GM21381 (cell line): Measurements from ENCODE around the gene FSTL1.

Experiments used
- ATAC-seq: cut with Tn5 transposase; IDR thresholded peaks from one replicate; pipeline ENCODE4 v1.9.1; 2021; ENCODE audit warnings: mild to moderate bottlenecking, moderate library complexity; ENCODE audit not compliant: unreplicated experiment

Gene FSTL1, protein sequence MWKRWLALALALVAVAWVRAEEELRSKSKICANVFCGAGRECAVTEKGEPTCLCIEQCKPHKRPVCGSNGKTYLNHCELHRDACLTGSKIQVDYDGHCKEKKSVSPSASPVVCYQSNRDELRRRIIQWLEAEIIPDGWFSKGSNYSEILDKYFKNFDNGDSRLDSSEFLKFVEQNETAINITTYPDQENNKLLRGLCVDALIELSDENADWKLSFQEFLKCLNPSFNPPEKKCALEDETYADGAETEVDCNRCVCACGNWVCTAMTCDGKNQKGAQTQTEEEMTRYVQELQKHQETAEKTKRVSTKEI

DNA sequence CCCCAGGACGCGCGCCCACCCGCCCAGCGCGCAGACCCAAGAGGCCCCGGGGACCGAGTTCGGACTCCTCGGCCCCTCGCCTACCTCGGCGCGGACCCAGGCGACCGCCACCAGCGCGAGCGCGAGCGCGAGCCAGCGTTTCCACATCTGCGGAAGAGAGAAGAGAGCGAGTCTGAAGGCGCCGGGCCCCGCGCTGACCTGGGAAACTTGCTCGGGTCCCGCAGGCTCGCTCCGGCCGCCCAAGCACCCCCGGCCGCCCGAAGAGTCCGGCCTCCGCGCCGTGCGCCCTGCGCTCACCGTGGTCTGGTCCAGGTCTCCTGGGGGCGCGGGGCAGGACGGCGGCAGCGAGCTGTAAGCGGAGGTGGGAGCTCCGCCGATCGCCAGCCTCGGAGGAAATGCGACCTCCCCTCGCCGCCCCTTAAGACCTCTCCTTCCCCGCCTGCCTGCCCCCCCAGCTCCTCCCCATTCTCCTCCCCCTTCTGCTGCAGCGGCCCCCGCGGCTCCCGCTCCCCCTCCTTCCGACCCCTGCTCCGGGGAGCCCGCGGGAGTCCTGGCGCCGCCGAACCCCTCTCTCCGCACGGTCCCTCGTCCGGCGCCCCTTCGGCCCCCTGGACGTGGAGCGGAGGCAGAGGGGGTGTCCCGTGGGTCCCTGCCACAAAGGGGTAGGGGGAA lies at the start of gene FSTL1:
TSS of gene FSTL1 (minus strand) at position 393 of the 672 bp plus-strand sequence. CDS start at position 147, 246 bp downstream.
- ATAC-seq = no peak

DNA sequence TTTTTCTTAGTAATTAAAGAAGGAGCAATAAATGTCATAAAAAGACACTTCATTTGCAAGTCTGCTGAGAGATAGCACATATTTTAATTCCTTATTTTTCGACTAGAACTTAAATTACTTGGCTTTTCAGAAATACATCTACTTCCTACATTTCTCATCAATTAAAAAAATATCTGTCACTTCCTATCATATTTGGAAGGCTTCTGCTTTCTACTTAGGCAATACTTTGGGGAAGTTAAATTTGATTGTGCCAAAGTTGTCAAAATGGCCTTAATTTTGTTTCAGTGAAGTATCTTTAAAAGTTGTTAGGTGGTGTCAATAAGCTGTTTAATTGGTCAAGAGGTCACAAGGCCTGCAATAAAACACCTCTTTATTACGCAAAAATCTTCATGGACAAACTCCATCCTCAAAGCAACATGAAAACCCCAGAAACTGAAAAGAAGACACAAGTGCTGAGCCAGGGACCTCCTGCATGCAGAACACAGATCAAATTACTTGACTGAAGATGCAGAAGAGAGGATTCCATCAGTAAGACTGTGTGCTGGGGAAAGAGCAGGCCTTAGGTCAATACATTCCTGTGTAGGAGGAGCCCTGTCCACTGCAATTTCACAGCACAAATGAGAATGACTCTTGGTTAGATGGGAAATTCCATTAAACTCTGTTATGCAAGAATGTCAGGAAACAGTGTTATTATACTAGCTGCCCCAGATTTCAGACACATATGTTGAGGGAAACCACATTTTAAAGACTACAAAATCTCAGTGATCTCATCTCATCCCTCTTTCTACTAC lies 48.0 kb upstream of the FSTL1 start:
- ATAC-seq = no peak

DNA sequence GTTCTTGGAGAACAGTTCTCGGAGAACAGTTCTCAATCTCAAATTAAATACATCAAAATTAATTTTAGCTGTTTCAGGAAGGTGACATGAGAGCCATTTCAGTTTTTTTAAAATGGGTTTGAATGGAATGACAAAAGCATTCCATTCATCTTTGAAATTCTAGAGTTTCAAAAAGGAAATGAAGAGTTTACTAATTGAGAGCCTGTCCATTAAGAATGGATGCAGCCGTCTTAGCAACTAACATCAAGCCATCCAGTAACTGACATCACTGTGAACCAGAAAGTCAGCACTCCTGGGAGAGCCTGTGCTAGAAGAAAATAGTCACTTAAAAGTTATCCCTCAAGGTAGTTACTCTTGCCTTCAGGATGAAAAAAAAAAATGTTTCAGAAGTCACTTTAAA lies 47.0 kb upstream of the FSTL1 start:
- ATAC-seq = no peak

DNA sequence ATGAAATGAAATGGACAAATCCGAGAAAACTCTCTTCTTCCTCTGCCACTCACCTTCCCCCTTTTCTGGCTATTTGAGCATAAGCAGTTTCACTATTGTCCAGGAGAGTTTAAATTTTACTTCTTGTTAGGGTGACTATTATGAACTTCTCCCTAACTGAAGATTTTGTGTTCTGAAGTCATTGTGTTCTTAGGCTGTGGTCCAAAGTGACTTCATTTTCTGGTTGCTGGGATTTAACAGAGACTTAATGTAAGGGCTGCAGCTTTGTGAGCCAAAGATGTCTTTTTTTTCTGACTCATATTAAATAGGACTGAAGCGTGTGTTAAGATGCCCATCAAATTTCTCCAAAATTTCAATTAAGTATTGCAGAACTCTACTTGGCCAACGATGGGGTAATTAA lies 46.5 kb upstream of the FSTL1 start:
- no peak for ATAC-seq

DNA sequence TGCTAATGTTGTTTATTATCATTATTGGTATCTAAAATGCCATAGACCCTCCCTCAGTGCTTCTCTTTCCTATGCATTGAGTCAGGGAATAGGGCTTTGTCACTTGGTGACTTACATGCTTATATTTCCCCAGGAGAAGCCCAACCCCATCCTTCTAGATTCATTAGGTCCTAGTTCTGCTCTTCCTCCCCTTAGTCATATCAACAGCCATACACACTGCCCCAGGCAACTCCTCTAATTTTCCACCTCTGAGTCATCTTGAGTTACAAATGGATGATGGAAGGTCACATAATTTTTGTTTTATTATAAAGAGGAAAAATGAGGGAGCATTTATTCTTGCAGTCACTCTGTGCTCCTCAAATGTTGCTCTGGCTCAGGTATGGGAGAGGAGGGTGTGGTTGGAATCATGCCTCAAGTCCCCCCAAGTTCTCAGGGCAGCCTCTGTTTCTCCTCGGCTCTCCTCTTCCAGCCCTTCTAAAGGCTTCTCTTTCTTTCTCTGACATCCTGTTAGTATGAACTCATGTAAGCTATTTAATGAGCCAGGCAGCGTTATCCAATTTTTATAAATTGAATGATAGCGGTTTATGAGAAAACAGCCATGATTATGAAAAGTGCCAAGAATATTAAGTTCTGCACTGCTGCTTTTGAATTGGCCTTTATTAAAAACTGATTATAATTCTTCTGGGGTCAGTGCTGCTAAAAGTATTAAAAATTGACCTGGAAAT lies 45.6 kb upstream of the FSTL1 start:
- ATAC-seq = no peak

DNA sequence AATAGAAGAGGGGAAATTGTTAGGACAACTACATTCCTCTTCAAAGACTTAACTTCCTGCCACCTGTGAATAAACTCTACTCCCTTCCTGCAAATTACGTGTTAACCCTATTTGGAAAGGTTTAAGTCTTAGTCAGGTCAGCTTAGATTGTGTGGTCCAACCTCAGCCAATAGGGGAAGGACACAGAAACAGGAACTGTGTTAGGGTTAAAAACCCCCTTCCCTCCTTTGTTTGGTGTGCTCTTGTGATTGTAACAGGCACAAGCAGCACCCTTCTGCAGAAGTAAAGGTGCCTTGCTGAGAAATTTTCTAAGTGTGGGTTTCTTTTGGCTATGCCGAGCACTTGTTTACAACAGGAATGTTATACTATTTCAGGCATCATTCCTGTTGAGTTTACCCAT lies 45.0 kb upstream of the FSTL1 start:
- ATAC-seq = no peak

DNA sequence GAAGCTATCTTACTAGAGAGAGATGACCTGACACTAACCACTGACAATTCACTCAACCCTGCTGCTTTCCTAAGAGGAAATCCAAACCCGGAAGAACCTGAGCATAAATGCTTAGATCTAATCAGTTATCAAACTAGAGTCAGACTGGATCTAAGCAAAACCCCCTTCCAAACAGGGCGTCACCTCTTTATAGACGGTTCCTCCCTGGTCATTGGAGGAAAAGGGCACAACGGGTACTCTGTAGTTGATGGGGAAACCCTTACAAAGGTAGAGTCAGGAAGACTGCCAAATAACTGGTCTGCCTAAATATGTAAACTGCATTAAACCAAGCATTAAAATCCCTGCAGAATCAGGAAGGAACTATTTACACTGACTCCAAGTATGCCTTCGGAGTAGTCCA lies 41.3 kb upstream of the FSTL1 start:
- ATAC-seq = no peak

DNA sequence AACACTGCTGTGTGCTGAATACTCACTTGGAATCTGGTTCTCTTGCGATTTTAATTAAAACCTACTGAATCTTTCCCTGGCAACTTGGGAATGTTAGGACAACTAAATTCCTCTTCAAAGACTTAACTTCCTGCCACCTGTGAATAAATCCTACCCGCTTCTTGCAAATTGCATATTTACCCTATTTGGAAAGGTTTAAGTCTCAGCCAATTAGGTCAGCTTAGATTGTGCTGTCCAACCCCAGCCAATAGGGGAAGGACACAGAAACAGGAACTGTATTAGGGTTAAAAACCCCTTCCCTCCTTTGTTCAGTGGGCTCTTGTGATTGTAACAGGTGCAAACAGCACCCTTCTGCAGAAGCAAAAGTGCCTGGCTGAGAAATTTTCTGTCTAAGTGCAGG lies 38.6 kb upstream of the FSTL1 start:
- no peak for ATAC-seq

DNA sequence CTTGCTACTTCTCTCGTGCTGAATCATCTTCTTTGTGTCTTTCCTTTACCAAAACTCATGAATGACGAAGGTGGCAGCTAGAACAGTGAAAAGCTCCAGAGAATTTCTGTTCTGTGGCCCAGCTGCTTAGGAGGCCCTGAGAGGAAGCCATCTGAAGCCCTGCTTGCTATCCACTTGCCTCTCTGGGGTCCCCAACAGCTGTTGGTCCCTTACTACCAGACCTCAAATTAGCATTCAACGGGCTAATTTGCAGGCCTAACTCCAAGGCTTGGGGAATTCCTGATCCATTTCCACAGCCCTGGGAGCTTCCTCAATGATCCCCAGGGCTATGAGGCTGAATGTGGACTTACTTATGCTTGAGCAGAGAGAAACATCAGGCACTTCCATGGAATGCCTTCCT lies 37.5 kb upstream of the FSTL1 start:
- ATAC-seq = no peak

DNA sequence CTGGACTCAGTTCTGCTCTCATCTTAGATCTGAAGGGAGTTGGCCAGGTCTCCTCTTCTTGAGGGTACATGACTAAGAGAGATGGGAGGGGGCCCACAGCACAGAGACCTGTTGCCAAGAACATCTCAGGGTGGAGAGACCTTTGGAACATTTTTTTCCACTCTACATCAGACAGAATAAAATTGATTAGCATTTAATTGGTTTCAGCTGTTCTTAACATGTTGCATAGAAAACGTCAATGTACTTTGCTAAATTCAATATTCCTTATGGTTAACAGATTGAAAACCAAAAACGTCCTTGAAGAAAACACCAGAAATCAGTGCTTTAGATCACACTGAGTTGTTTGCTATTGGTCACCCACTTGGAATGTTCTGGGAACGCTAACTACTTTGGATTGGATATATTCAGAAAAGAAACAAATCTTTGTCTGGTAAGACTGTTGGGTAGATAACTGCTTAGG lies 36.4 kb upstream of the FSTL1 start:
- ATAC-seq = no peak

DNA sequence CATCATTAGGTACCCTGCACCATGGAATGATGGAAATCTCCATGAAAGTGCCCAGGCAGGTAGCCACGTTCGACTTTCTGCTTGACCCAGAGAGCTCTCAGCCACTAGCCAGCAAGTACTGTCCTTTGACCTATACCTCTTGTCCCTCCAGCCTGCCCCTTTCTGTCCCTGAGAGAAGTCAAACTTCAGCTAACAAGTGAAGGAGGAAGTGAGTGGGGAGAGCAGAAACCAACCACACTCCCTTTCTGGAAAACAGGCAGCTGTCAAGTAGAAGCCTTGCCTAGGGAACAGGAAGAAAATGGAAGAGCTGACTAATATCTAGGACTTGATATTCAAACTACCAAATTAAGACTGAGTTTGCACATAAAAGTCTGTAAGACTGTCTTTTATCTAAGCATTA lies 30.3 kb upstream of the FSTL1 start:
- no peak for ATAC-seq

DNA sequence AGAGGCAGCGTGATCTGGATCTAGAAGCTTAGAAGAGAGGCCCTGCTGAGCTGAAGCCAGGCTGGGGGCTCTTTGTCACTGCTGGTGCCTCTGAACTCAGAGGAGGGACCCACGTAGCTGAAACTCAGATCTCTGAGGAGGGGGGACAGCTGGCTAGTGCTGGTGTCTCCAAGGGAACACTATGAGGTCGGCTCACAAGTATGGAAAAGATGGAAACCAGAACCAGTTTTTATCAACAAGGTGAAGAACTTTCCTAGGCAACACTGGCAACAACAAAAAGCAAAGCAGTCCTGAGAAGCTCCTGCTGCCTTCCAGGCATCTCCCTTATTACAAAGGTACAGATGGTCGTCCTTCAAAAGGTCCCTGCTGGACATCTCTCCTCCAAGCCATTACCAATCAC lies 27.0 kb upstream of the FSTL1 start:
- ATAC-seq = no peak

DNA sequence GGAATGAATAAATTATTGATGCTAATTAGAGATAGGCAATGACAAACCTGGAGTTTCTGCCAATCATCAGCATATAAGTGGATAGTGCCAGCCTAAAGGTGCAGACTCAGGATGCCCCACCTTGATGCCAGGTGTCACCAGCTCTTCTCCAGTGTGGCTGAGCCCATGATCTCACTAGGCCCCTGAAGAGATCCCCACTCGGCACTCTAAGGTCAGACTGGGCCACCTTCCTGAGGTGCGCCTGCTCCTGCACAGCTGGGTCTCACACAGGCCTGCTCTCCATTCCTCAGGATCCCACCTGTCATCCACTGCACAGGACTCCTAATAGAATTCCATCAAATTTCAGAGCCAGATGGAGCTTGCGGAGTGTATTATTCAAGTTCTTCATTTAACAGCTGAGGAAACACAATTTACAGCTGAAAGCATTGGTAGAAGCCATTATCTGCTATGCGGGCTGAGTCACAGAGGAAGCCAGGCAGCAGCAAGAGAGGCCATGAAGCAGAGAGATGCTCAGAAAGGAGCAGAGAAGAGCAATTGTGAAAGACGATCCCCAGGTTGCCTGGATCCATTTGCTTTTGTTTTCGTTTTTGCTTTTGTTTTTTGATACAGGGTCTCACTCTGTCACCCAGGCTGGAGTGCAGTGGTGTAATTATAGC lies 25.1 kb upstream of the FSTL1 start:
- ATAC-seq = no peak

DNA sequence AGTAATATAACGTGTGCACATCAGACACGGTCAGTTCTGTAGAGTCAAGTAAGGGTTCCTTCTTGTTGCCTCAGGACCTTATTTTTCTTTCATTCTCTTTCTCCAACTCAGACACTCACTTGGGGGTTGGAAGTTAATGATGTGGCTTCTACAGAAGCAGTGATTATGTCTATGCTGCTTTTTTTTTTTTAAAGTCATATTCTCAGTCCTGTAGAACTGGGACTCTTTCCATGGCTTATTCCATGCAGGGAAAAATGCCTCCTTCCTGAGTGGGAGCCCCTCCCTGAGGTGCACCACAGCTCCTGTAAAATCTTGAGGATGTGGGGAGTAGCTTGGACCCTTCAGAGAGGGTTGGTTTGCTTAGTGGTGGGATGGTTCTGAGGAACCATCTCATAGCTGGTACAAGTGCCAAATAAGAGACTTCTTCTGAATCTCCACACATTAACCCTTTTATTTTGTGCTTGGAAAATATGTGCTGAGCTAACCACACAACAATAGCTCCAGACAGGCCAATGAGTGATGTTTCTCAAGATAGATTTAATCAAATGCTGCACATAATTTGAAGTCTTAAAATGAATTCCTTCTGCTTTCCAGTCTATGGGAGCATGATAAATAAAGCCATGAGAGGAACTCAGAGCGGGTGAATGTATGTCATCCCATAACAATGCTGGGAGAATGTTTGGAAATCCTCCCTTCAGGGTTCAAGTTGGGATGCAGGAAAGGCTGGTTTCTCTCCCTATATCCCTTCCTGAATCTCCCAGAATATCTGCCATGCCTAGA lies 23.3 kb upstream of the FSTL1 start:
- no peak for ATAC-seq

DNA sequence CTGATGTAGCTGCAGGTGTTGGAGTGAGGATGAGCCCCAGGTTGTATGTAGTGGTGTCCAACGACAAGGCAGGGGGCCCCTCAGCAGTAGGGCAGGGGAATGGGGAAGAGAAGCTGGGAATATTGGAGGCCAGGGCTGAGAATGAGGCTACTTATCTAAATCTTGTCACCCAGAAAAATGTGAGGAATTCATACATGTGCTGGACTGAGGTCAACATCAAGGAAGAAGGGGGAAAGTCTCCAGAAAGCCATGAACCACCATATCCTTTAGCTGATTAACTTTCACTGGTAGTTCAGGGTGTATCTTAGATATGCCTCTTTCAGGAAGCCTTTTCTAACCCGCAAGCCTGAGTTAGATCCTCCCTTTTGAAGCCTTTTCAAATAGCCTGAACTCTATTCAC lies 22.6 kb upstream of the FSTL1 start:
- ATAC-seq = no peak

DNA sequence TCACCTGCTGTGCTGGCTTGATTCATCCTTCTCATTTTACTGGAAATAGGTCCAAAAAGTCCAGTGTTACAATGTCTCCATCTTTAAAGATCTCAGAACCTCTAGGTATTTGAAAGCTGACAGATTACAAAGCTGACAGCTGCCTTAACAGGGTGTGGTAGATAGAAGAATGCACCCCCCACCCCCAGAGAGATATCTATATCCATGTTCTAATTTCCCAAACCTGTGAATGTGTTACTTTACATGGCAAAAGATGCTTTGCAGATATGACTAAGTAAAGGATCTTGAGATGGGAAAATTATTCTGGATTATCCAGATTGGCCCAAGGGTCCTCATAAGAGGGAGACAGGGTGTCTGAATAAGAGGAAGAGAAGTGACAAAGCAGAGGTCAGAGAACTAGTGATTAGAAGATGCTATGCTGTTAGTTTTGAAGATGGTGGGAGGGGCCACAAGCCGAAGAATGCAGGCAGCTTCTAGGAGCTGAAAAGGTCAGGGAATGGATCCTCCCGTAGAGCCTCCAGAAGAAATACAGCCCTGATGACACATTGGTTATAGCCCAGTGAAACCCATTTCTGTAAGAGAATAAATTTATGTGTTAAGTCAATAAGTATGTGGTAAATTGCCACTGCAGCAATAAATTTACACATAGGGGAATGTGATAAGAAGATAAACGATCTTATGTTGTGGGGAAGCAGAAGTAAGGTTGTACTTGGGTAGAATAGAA lies 21.5 kb upstream of the FSTL1 start:
- no peak for ATAC-seq

DNA sequence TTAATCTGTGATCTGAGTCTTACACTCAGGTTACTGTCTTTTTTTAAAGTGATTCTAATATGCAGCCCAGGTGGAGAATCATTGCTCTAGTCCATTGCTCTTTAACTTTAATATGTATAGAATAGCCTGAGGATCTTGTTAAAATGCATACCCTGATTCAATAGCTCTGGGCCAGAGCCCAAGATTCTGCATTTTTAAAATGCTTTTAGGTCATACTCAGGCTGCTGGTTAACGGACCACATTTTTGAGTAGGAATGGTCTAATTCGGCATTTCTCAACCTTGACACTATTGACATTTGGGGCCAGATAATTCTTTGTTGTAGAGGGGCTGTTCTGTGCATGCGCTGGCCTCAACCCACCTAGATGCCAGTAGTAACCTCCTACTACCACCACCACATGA lies 20.9 kb upstream of the FSTL1 start:
- no peak for ATAC-seq

DNA sequence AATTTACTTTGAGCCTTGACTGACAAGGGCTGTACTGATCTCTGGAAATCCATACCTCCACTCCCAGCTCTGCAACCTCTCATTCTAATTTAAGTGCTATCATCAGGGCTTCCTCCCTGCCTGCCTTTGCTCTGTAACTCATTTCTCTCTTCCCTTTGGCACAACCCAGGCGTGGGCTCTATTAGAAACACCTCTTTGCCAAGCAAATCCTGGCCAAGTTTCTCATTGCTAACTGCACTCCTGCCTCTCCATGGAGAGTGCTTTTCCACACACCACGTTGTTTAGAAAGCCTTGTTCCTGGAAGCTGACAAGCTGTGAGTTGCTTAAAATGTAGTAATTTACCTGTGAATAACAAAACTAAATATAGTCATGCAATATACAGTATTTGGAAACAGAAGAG lies 20.1 kb upstream of the FSTL1 start:
- ATAC-seq = no peak

DNA sequence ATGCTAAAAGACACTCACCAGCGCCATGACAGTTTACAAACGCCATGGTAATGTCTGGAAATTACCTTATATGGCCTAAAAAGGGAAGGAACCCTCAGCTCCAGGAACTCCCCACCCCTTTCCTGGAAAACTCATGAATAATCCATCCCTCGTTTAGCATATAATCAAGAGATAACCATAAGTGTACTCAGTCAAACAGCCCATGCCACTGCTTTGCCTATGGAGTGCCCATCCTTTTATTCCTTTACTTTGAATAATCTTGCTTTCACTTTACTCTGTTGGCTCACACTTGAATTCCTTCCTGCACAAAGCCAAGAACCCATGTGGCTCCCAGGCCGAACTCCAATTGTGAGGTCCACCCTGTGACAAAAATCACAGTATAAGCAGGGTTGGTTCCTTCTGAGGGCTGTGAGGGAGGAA lies 19.1 kb upstream of the FSTL1 start:
- ATAC-seq = no peak
